ENCODE data around the gene ITGA11.

ITGA11 gene

GRCh38 chr15:68284616-68285258 is 147.2 kb downstream of the ITGA11 start:
- FAIRE-seq: no peak

GRCh38 chr15:68283401-68283800 is 148.6 kb downstream of the ITGA11 start:
- FAIRE-seq: no peak

GRCh38 chr15:68281008-68281407 is 151.0 kb downstream of the ITGA11 start:
- no peak for FAIRE-seq

- no peak for FAIRE-seq
These were observed 151.9 kb downstream of the ITGA11 start for GRCh38 chr15:68279779-68280753.

GRCh38 chr15:68278595-68279405 is 153.2 kb downstream of the ITGA11 start:
- no peak for FAIRE-seq

- FAIRE-seq: no peak
These were observed 153.7 kb downstream of the ITGA11 start for GRCh38 chr15:68278345-68278594.

GRCh38 chr15:68277603-68278344 is 154.2 kb downstream of the ITGA11 start, which contains the start of gene FEM1B:
FEM1B (plus strand) TSS chr15:68277745; CDS start chr15:68278418, 673 bp downstream.
- no peak for FAIRE-seq

- FAIRE-seq: no peak
These were observed 154.8 kb downstream of the ITGA11 start for GRCh38 chr15:68277131-68277602.

- FAIRE-seq: no peak
These were observed 155.3 kb downstream of the ITGA11 start for GRCh38 chr15:68276668-68277067.

GRCh38 chr15:68275165-68275746 is 156.7 kb downstream of the ITGA11 start:
- no peak for FAIRE-seq

- no peak for FAIRE-seq
These were observed 157.6 kb downstream of the ITGA11 start for GRCh38 chr15:68274201-68274848.

- no peak for FAIRE-seq
These were observed 159.2 kb downstream of the ITGA11 start for GRCh38 chr15:68272721-68273271.

GRCh38 chr15:68271854-68272471 is 160.0 kb downstream of the ITGA11 start:
- FAIRE-seq: no peak

GRCh38 chr15:68268405-68268804 is 163.6 kb downstream of the ITGA11 start:
- FAIRE-seq: no peak

- no peak for FAIRE-seq
These were observed 166.3 kb downstream of the ITGA11 start for GRCh38 chr15:68265674-68266073.

- FAIRE-seq: no peak
These were observed 166.9 kb downstream of the ITGA11 start for GRCh38 chr15:68265081-68265480.

- no peak for FAIRE-seq
These were observed 167.7 kb downstream of the ITGA11 start for GRCh38 chr15:68264282-68264681.

- FAIRE-seq: no peak
These were observed 169.2 kb downstream of the ITGA11 start for GRCh38 chr15:68262514-68263356.

- no peak for FAIRE-seq
These were observed 170.0 kb downstream of the ITGA11 start for GRCh38 chr15:68261980-68262379.

- FAIRE-seq: no peak
These were observed 170.7 kb downstream of the ITGA11 start for GRCh38 chr15:68261241-68261640.
